ENCODE data around the gene ABCC4. TPM values are rescaled to one million over a fixed set of nuclear protein-coding genes. Genes with fewer than 3 reads are reported as not detected.
A peak's percentile ranks its signal among the peaks of the same experiment; 100 is the strongest.

ABCC4 gene, protein sequence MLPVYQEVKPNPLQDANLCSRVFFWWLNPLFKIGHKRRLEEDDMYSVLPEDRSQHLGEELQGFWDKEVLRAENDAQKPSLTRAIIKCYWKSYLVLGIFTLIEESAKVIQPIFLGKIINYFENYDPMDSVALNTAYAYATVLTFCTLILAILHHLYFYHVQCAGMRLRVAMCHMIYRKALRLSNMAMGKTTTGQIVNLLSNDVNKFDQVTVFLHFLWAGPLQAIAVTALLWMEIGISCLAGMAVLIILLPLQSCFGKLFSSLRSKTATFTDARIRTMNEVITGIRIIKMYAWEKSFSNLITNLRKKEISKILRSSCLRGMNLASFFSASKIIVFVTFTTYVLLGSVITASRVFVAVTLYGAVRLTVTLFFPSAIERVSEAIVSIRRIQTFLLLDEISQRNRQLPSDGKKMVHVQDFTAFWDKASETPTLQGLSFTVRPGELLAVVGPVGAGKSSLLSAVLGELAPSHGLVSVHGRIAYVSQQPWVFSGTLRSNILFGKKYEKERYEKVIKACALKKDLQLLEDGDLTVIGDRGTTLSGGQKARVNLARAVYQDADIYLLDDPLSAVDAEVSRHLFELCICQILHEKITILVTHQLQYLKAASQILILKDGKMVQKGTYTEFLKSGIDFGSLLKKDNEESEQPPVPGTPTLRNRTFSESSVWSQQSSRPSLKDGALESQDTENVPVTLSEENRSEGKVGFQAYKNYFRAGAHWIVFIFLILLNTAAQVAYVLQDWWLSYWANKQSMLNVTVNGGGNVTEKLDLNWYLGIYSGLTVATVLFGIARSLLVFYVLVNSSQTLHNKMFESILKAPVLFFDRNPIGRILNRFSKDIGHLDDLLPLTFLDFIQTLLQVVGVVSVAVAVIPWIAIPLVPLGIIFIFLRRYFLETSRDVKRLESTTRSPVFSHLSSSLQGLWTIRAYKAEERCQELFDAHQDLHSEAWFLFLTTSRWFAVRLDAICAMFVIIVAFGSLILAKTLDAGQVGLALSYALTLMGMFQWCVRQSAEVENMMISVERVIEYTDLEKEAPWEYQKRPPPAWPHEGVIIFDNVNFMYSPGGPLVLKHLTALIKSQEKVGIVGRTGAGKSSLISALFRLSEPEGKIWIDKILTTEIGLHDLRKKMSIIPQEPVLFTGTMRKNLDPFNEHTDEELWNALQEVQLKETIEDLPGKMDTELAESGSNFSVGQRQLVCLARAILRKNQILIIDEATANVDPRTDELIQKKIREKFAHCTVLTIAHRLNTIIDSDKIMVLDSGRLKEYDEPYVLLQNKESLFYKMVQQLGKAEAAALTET (N-terminal part only)
- 10 to 100 TPM; 12.5 to 21.0 (median 14.4) TPM for total RNA-seq
- polyA plus RNA-seq, result 1 to 10 TPM; 1.4 to 2.4 (median 2.1) TPM
- long read RNA-seq, donor 1, result 0 reads
- long read RNA-seq, donor 2, result 0 reads

DNA sequence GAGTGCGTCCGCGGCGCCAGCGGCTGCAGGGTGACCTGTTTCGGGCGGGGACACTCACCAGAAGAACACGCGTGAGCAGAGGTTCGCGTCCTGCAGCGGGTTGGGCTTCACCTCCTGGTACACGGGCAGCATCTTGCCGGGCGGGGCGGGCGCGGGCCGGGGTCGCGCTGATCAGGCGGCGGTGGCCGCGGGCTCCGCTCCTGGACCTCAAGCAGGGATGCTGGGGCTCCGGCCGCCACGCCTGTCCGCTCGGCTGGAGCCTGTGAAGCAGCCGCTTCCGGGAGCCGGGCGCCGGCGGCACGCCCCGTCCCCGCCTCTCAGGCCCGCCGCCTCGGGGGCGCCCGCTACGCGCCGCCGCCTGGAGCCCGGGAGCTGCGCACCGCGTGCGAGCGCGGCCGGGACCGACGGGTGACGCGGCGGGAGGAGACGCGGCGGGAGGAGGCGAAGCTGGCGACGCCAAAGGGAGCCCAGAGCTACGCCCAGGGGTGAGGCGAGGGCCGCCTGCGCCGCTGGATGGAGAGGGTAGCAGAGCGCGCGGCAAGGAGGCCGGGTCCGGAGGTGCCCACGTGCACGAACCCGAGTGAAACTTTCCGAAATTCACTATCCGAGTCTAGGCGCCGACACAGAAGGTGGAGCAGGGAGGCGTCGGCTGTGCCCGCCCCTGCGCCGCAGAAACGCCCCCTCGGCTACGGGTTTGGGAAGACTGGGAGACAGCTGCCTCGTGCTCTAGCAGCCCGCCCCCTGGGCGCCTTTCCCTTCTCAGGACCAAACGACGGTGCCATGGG, at the start of gene ABCC4:
Gene ABCC4, minus strand, starts transcription at position 269 of the 785 bp plus-strand sequence. Its CDS starts 137 bp downstream, at position 132.
- Histone ChIP-seq H3K4me3 (peak within 1 kb of the TSS; percentile 65 to 91 (median 86)), H3K27ac (peak within 1 kb of the TSS; percentile 40 to 79 (median 68)), H3K4me1 (peaks cover 0 to 52% (median 19%) of the 10 kb centered on the region in 6 donors), H3K36me3 (no peaks in the 10 kb centered on the region), H3K9me3 (no peaks in the 10 kb centered on the region), H3K27me3 (replicated peaks in 1 of 7) (peaks cover 0 to 21% (median 3%) of the 10 kb centered on the region in 7 donors)
- peak in 2 of 3 donors; percentile 34 to 61 for TF ChIP-seq POLR2AphosphoS5 (IDR thresholded peaks at IDR 0.05)
- TF ChIP-seq POLR2A (IDR thresholded peaks at IDR 0.05), result no peak
- 0 to 1% (median 0%) methylated on average over 34 to 98 of the region's 98 CpGs for WGBS, 5 donors
- peak; percentile 90 for DNase-seq
- intact Hi-C loops (cut with DNase I; ENCODE audit: low total_unique reads), result no loop called here

GRCh38 chr13:95349267-95349666, 48.0 kb upstream of the ABCC4 start:
- WGBS, 5 donors, result 49 to 91% (median 63%) methylated on average over 4 of the region's 4 CpGs
- no peak for TF ChIP-seq CTCF (IDR thresholded peaks at IDR 0.05 in 8 of 11, conservative IDR thresholded peaks at IDR 0.05 in 3 of 11)
- TF ChIP-seq POLR2AphosphoS5 (IDR thresholded peaks at IDR 0.05), result no peak
- no peak for TF ChIP-seq POLR2A (IDR thresholded peaks at IDR 0.05)
- no peaks in the 10 kb centered on the region for H3K27me3 ChIP-seq (replicated peaks in 1 of 7)
- H3K27ac ChIP-seq, result no peak overlapping the region
- intact Hi-C loops (cut with DNase I; ENCODE audit: low total_unique reads), result no loop called here
- H3K4me3 ChIP-seq, result no peak overlapping the region
- H3K36me3 ChIP-seq, result no peaks in the 10 kb centered on the region
- H3K4me1 ChIP-seq, result no peaks in the 10 kb centered on the region
- no peak for DNase-seq
- H3K9me3 ChIP-seq, result no peaks in the 10 kb centered on the region

DNA sequence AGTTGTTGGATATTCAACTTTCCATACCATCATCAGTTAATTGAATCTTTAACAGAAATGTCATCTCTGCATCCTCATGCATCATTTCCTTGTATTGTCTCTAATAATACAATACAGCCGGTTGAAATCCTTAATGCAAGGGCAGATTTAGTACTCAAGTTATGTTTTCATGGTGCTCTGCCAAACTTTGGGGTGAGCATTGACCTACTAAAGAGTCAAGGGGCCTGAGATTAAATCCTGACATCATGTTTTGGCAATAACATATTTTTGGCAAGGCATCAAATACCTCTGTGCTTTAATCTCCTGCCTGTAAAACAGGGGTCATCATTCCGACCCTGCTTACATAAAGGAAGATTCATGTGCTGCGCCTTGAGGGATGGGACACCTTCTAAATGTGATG, 42.7 kb upstream of the ABCC4 start:
- TF ChIP-seq POLR2A (IDR thresholded peaks at IDR 0.05) (no peak), POLR2AphosphoS5 (IDR thresholded peaks at IDR 0.05) (no peak), CTCF (IDR thresholded peaks at IDR 0.05 in 8 of 11, conservative IDR thresholded peaks at IDR 0.05 in 3 of 11) (no peak)
- WGBS, 5 donors, result 68 to 78% (median 75%) methylated on average over 3 of the region's 3 CpGs

More for the DNA sequence above, 42.7 kb upstream of the ABCC4 start:
- Histone ChIP-seq H3K27ac (peak overlapping the region in 3 of 8 donors; percentile 15 to 53 (median 18)), H3K4me3 (no peak overlapping the region), H3K9me3 (no peaks in the 10 kb centered on the region), H3K27me3 (replicated peaks in 1 of 7) (no peaks in the 10 kb centered on the region), H3K4me1 (peaks cover 0 to 4% (median 0%) of the 10 kb centered on the region in 6 donors), H3K36me3 (no peaks in the 10 kb centered on the region)
- DNase-seq, result no peak
- intact Hi-C loops (cut with DNase I; ENCODE audit: low total_unique reads), result no loop called here

Data from spleen (tissue), 13 donors.